Stimulated activated CD8-positive, alpha-beta memory T cell treated with anti-CD3 and anti-CD28 coated beads, Interleukin-4, amount 100 ng/mL, for 4 hours (primary cell): ENCODE data around the gene FKBP1B.
A peak's percentile ranks its signal among the peaks of the same experiment; 100 is the strongest.
"Not testable (repeated sequence)": the region's sequence is repeated elsewhere in the genome, so short reads cannot be mapped to it uniquely, and the experiment has no call there.

ENCODE experiments used
- DNase-seq, 2 donors: peaks; one replicate each; pipeline ENCODE4 v3.0.0-alpha.2; 2020; ENCODE audit warnings: low read depth in 2 of 2, low spot score in 1 of 2

FKBP1B gene

DNA sequence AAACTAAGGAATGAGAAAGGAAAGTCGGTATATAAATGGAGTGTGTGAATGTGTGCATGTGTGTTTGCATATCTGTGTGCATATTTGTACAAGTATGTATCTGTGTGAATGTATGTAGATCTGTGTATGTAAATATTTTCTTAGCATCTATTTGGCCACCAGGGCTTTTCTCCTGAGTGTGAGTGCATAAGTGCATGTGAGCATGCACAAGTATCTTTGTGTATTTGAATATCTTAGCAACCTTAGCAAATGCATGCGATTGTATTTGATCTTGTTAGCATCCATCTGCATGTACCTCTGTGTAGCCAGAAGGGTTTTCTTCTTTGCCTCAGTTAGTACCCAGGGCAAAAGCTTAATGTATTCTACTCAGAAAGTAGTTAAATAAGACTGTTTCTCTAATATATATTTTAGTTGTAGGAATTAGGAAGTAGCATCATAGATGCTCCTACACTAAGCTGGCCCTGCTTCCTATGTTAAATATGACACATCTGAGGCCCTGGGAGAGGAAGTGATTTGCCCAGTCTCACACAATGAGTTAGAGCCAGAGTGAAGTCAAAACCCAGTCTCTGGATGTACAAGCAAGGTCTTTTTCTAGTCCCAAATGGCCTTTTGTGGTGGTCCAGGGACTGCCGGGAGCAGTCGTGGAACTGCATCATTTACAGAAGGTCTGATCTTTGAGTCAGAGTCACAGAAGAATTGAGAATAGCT is 9.2 kb downstream of the FKBP1B start:
- DNase-seq, result no peak

DNA sequence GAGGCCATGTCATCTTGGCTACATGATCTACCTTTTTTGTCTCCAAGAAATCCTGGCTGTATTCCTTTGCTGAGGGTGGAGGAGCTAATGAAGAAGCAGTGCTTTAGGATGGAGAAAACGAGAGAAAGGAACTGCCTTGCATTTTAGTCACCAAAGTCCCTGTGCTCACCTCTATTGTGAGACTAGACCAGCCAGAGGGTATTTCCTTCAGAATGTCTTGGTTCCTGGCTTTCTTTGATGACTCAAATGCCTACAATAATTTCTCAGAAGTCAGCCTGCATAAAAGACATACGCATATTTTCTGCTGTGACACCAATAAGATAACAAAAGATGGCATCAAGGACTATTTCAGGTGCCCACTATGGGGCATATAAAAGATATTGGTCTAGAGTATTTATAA is 15.8 kb downstream of the FKBP1B start:
- DNase-seq, result no peak

DNA sequence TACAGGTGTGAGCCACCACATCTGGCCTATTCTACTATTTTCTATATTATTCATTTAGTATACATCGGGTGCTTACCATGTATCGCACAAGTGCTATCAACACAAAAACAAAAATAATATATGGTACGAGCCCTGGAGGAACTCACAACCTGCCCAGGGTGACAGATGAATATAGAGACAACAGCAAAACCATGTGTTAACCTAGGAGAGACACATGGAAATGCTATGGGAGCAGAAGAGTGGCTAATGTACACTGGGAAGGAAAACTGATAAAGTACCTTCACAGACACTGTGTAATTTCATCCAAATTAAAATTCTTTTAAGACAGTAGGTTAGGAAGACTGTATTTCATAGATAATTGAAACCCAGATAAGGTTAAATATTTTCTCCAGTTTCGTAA is 22.7 kb downstream of the FKBP1B start:
- no peak for DNase-seq

DNA sequence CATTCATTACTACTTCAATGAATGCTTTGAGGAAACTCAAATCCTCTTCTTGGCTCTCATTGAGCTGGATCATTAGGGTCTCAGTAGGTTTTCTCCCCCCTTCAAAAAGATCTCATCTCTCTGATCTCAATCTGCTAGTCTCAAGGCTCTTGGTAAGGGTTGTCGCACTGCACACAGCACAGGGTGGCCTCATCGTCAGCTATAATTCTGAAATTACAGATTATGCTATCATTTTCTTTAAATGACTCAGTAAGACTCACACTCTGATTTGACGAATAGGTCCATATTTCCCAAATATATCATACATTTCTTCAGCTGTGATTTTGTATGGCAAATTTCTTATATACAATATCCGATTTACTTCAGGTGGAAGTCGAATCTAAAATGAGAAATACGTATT is 24.3 kb downstream of the FKBP1B start:
- DNase-seq, result no peak

DNA sequence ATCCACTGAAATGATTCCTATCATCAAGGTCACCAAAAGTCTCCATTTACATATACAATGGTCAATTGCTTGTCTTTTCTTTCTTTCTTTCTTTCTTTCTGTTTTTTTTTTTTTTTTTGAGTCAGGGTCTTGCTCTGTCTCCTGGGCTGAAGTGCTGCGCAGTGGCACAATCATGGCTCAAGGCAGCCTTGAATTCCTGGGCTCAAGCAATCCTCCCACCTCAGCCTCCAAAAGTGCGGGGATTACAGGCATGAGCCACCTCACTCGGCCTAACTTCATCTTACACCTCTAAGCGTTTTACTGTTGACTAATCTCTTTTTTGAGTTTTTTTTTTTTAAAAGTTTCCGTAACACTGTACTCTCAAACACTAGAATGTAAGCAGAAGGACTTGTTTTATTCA is 25.7 kb downstream of the FKBP1B start:
- DNase-seq, result no peak

DNA sequence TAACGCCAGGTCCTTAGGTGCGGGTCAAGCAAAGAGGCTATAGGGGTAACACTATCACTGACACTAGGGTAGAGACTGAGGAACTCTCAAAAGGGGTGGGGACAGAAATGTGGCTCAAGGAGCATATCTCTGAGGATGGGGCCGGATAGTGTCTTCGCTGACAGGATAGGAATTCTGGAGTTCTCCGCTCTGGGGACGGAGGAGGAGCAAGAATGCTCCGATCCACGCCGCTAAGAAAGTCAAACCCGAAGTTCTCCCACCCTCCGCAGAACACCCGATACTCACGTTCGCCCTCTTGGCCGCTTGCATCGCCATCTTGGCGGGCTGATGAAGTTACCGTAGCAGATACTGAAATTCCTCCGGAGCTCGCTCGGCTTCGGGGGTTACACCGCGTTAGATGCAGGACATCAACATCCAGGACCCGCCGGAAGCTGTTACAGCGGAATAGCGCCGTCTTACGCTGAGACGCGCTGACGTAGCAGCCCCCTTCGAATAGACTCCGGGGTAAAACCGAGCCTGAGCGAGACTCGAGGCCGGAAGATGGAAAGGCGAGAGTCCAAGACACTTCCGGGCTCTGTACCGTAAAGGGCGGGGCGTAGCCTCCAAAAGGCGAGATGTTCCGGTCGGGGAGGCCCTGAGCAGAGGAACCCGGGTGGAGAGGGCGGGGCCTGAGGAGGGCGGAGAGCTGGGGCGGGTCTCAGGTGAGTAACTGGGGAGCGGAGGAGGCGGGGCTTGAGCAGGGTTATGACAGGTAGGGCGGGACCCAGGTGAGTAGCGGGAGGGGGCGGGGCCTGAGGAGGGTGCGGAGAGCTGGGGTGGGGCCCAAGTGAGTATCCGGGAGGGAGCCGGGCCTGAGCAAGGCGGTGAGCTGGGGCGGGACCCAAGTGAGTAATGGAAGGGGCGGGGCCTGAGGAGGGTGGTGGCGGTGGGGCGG is 26.6 kb downstream of the FKBP1B start, which contains the start of gene SF3B6:
TSS of gene SF3B6 (minus strand) at position 412 of the 934 bp plus-strand sequence. CDS start at position 315, 97 bp downstream.
- DNase-seq, result peak; percentile 99

DNA sequence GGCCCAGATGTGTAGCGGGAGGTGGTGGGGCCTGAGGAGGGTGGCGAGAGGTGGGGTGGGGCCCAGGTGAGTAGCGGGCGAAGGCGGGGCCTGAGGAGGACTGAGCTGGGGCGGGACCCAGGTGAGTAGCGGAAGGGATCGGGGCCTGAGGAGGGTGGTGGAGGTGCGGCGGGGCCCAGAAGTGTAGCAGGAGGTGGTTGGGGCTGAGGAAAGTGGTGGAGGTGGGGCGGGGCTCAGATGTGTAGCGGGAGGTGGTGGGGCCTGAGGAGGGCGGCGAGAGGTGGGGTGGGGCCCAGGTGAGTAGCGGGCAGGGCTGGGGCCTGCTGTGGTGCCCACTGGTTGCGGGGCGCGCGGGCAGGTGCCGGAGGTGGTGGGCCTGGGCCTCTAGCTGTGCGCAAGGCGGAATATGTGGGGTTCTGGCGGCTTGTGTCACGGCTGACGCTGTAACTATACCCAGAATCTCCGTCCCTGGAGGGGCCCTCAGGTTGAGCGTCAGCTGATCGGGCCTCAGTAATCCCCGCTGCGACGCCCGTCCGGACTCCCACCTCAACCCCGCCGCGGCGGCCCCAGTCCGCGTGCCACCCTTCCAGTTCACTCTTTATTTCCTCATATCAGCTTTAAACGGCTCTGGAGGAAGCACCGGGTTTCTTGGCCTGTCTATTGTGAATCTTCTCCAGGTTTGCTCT is 27.5 kb downstream of the FKBP1B start:
- DNase-seq, result no peak

DNA sequence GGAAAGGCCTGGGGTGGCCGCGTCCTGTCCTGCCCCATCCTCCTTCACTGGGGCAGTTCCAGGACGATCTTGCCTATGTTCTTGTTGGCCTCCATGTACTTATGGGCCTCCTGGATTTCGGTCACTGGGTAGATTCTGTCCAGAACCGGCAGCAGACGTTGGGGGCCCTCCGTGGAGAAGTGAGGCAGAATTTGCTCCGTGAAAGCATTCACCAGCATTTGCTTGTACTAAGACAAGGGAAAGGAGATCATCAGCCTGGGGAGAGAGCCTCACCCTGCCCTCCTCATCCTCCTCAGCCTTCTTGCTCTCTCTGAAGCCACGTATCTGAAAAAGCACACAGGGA is 28.0 kb downstream of the FKBP1B start:
- no peak for DNase-seq

DNA sequence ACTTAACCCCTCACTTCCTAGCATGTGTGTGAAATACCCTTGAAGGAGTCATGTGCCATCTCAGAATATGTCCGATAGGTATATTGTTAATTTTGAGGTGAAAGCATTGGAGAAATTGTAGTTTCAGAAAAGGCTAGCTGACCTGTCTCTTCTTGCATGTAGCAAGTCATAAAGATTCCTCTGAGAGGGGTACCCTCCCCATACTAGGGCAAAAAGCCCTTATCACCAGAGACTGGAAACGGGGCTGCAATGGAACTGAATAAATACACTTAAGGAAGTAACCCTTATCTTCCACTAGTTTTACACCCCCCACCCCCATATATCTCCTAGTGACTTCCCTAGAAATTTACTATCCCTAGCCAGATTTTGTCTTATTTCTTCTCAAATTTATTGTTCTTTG is 28.3 kb downstream of the FKBP1B start:
- no peak for DNase-seq

DNA sequence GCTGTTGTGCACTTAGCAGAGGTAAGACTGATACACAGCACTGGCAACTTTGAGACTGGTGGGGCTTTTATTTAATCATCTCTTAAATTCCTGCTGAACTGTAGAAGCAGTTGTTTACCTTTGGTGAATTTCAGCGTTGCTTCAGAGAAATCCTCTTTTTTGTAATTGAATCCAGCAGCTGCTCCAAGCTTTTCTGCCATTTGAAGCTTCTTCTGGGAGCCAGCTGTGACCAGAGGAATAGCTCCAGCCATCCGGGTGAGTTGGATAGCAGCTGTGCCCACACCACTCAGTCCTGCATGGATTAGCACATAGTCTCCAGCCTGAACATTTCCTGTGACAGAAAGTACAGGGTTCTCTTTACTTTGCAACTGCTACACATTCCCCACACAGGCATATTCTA is 31.2 kb downstream of the FKBP1B start:
- no peak for DNase-seq

DNA sequence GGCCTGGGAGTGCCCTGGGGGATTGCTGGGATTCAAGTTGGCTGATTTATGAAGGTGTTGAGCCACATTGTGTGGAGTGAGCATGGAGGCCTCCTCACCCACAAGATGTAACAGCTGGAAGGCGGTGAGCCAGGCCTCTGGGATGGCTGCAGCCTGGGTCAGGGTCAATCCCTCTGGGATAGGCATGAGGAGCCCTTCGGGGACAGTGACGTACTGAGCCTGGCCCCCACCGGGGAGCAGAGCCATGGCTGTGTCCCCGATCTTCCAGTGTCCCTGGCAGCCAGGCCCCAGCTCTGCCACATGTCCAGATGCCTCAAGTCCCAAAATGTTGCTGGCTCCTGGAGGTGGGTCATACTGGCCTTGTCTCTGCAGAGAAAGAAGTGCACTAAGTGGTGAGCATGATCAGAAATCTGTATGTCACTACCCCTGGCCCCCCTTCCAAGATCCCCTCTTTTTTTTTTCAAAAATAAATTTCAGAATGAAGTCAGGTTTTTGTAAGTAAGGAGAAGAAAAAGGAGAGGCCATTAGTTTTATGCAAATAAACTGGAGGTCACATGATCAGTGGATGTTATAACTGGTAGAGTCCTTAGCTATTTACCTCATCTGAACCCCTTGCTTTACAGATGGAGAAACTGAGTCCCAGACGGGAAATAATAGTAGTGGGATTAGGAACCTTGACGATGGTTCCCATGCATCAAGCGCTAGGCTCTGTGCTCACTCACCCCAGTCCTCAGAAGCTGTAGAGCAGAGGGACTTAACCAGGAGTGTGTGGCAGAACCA is 33.4 kb downstream of the FKBP1B start:
- DNase-seq, result no peak

DNA sequence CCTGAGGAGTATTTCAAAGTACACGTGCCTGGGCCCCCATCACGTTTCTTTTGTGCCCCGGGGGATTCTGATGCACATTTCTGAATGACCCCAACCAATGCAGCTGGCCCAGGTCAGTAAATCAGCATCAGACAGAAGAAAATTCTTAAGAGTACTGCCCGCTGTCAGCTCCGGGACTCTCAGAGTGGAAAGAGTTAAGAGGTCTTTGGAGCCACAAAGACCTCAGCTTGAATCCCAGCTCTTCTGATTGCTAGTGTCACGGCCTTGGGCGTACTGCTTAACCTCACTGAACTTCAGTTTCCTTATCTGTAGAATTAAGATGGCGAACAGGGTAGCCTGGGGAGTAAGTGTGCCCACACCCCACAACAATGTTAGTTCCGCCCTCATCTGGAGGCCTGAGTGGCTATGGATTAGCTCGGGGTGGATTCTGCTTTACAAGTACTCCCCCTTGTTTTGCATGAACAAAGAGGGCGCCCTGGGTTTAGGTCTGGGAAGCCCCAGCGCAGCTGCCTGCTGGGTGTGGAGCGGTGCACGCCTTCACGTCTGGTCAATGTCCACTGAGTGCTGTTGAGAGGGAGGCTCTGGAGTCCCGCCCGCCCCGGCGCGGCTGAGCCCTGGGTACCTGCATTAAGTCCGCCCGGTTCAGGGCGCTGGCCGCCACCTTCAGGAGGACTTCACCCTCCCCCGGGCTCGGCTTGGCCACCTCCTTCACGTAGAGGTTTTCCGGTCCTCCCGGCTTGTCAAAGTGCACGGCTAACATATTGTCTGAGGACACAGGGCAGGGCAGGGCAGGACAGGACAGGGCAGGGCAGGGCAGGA is 34.2 kb downstream of the FKBP1B start:
- DNase-seq, result no peak

DNA sequence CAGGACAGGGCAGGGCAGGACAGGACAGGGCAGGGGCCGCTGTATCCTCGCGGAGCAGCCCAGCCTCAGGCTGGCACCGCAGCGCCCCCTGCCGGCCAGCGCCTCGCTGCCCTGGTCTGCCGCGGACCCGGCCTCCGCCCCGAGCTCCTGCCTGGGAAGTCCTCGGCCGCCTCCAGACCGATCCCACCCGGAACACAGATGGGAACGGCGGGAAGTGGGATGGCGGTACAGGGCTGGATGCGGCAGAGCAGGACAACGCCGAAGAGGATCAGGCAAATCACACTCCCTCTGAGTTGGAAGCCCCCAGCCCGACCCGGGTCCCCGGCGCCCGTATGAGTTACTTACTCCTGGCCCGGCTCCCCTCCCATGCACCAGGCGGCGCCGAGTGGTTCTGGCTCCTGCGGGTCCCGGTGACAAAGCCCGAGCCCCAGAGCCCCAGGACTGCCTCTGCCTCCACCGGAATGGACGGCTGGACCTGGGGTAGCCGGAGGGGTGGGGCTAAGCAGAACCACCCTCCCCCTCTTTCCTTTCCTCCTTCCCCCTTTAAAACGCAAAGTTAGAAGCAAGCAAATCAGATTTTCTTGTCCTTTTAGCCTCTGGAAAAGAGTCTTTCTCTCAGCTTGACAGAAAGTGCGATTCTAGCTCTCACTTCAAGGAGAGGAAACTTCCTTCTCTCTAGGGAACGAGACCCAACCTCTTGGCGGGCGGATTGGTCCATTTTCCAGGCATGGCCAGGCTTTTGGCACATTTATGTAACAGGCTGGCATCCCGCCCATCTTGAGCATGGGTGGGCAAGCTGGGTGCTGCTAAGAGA is 35.1 kb downstream of the FKBP1B start, which contains the start of gene TP53I3:
TSS of gene TP53I3 (minus strand) at position 449 of the 814 bp plus-strand sequence. CDS start 508 bp downstream, outside the sequence.
- peak; percentile 47 to 65 for DNase-seq

DNA sequence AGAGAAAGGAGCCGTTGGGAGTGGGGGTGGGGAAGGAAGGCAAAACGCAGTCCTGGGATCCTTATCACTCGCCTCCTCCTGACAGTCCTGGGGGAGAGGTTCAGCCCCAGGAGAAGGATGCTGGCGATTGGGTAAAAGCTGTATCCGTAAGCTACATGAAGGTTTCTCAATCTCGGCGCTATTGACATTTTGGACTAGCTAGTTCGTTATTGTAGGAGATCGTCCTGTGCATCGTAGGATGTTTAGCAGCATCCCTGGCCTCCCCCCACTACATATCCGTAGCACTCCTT is 35.6 kb downstream of the FKBP1B start:
- no peak for DNase-seq

DNA sequence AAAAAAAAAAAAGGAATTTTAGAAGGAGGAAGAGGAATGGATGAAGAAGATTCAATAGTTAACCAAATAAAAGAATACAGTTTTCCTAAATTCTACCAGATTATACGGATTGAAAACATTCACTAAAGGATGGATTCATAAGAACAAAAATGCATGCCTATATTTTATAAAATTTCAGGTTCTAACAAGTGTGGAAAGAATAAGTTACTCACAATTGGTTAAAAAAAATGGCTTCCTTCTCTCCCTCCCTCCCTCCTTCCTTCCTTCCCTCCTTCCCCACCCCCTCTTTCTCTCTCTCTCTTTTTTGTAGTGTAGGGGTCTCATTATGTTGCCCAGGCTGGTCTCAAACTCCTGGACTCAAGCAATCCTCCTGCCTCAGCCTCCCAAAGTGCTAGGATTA is 36.7 kb downstream of the FKBP1B start:
- DNase-seq, result no peak

DNA sequence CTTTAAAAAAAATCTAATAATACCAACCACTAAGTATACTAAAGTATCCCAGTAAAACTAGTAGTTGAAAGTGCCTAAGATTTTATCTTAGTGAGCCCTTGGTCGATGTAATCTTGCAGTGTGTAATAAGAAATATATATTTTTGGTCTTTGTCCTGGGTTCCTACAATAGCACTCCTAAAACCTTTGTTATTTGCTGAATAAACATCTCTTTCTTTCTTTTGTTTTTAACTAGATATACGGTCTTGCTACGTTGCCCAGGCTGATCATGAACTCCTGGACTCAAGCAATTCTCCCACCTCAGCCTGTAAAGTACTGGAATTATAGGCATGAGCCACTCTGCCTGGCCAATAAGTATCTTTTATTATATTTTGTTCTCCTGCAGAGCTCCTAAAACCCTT is 37.5 kb downstream of the FKBP1B start:
- no peak for DNase-seq

DNA sequence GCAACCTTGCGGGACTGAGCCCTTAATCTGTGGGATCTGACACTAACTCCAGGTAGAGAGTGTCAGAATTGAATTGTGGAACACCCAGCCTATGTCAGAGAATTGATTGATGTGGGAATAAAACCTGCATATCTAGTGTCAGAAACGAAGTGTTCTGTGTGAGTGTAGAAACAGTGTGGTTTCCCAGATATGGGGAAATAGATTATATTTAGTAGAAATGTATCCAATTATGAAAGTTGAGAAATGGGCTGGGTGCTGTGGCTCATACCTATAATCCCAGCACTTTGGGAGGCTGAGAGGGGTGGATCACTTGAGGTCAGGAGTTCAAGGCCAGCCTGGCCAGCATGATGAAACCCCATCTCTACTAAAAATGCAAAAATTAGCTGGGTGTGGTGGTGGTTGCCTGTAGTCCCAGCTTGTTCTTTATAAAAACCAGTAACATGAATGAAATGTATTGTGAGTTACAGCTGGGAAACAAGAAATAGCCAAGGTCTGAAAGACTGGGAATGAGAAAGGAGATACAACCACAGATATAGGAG is 39.3 kb downstream of the FKBP1B start:
- DNase-seq, result no peak

DNA sequence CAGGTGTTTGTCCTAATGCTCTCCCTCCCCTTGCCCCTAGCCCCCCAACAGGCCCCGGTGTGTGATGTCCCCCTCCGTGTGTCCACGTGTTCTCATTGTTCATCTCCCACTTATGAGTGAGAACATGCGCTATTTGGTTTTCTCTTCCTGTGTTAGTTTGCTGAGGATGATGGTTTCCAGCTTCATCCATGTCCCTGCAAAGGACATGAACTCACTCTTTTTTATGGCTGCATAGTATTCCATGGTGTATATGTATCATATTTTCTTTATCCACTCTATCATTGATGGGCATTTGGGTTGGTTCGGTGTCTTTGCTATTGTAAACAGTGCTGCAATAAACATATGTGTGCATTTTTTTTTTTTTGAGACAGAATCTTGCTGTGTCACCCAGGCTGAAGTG is 43.7 kb downstream of the FKBP1B start:
- DNase-seq, result not testable (repeated sequence)

DNA sequence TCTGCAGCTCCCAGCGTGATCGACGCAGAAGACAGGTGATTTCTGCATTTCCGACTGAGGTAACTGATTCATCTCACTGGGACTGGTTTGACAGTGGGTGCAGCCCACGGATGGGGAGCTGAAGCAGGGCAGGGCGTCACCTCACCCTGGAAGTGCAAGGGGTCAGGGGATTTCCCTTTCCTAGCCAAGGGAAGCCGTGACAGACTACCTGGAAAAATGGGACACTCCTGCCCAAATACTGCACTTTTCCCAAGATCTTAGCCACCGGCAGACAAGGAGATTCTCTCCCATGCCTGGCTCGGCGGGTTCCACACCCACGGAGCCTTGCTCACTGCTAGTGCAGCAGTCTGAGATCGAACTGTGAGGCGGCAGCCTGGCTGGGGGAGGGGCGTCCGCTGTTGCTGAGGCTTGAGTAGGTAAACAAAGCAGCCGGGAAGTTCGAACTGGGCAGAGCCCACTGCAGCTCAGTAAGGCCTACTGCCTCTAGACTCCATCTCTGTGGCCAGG is 45.7 kb downstream of the FKBP1B start:
- DNase-seq, result not testable (repeated sequence)
